ENCODE measurements around the gene OSBPL6. TPM values are rescaled to one million over a fixed set of nuclear protein-coding genes. Genes with fewer than 3 reads are reported as not detected.

OSBPL6 gene
- total RNA-seq, 1 experiment from 2014 or later = 4.6 TPM

DNA sequence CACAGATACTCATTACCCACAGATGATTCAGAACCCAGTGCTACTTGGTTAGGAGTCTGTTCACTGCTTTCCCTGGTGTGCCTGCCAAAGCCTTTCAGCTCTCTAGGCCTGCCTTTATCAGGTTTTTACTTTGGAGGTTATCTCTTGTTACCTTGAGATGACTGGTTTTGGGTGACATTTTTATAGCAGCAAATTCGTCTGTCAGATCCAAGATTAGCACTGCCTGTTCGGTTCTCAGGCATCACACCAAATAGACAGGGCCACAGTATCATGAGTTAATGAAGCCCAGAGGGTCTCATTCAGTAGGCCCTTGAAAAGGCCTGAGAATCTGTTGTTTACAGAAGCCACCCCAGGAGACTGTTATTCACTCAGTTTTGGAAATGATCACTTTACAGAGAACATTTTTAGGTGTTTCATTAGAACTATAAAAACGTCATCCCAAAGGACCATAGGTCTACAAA is 121.2 kb downstream of the OSBPL6 start:
- Histone ChIP-seq H3K4me1 (ENCODE audit: insufficient read depth, low read length) (no peaks in the 10 kb centered on the region), H3K79me1 (ENCODE audit: insufficient read depth, low read depth, low read length, poor library complexity, severe bottlenecking) (no peaks in the 10 kb centered on the region), H3K56ac (ENCODE audit: insufficient read length, low read depth, low read length) (no peak overlapping the region), H3K79me2 (ENCODE audit: insufficient read depth, low read length) (no peaks in the 10 kb centered on the region), H2AFZ (ENCODE audit: low read length) (no peak overlapping the region), H4K20me1 (ENCODE audit: control insufficient read depth, insufficient read depth, insufficient read length) (no peaks in the 10 kb centered on the region), H3K27ac (ENCODE audit: insufficient read length, low read depth, low read length) (no peak overlapping the region), H4K91ac (ENCODE audit: insufficient read length, low read depth, low read length) (no peak overlapping the region), H3K23ac (ENCODE audit: insufficient read length, low read depth, low read length) (no peak overlapping the region), H3K9me3 (ENCODE audit: control insufficient read depth, low read depth, low read length) (no peaks in the 10 kb centered on the region), H3K23me2 (ENCODE audit: insufficient read length, low read depth, low read length, poor library complexity, severe bottlenecking) (no peaks in the 10 kb centered on the region), H2AK5ac (ENCODE audit: insufficient read length, low read length) (no peak overlapping the region), H3K4ac (ENCODE audit: low read depth, low read length) (no peak overlapping the region), H4K8ac (replicated peaks; ENCODE audit: insufficient read length, low read depth, low read length) (no peak overlapping the region), H2BK12ac (ENCODE audit: insufficient read length, low read depth, low read length) (no peak overlapping the region), H2BK120ac (ENCODE audit: low read depth, low read length, poor library complexity, severe bottlenecking) (no peak overlapping the region), H2BK5ac (ENCODE audit: insufficient read length, low read length) (no peak overlapping the region), H3K27me3 (ENCODE audit: insufficient read depth, low read length) (no peaks in the 10 kb centered on the region), H3K18ac (ENCODE audit: insufficient read length, low read depth, low read length) (no peak overlapping the region), H3K4me2 (ENCODE audit: insufficient read depth, insufficient read length, low read length) (no peak overlapping the region), H4K5ac (ENCODE audit: insufficient read length, low read depth, low read length) (no peak overlapping the region), H3K9ac (ENCODE audit: extremely low read depth, insufficient read length, low read length) (no peak overlapping the region), H3K14ac (ENCODE audit: insufficient read depth, low read length) (no peak overlapping the region), H2BK15ac (ENCODE audit: low read depth, low read length) (no peak overlapping the region), H2BK20ac (ENCODE audit: low read depth, low read length, poor library complexity, severe bottlenecking) (no peak overlapping the region), H3T11ph (ENCODE audit: low read length) (no peak overlapping the region)
- no peaks in the 10 kb centered on the region; a peak in 1 of 5 replicates for H3K9me3 Mint-ChIP-seq
- WGBS (ENCODE audit: extremely low coverage, insufficient read length, low lambda C conversion rate) = no CpG with 5 or more reads among the region's 3 CpGs
- TF ChIP-seq, protein P1, sequence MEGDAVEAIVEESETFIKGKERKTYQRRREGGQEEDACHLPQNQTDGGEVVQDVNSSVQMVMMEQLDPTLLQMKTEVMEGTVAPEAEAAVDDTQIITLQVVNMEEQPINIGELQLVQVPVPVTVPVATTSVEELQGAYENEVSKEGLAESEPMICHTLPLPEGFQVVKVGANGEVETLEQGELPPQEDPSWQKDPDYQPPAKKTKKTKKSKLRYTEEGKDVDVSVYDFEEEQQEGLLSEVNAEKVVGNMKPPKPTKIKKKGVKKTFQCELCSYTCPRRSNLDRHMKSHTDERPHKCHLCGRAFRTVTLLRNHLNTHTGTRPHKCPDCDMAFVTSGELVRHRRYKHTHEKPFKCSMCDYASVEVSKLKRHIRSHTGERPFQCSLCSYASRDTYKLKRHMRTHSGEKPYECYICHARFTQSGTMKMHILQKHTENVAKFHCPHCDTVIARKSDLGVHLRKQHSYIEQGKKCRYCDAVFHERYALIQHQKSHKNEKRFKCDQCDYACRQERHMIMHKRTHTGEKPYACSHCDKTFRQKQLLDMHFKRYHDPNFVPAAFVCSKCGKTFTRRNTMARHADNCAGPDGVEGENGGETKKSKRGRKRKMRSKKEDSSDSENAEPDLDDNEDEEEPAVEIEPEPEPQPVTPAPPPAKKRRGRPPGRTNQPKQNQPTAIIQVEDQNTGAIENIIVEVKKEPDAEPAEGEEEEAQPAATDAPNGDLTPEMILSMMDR (conservative IDR thresholded peaks at IDR 0.05) = no peak
- no peaks in the 10 kb centered on the region for H3K4me1 Mint-ChIP-seq
- H3K4me3 Mint-ChIP-seq = no peak overlapping the region
- no peak for DNase-seq
- no peaks in the 10 kb centered on the region for H3K27me3 Mint-ChIP-seq (ENCODE audit: low read depth)
- H3K27ac Mint-ChIP-seq = no peak overlapping the region
- no peaks in the 10 kb centered on the region for H3K36me3 Mint-ChIP-seq (ENCODE audit: insufficient read depth in 1 of 3, low read depth in 3 of 3)

Measured in H9 (cell line).